ENCODE results near the gene ITIH4. TPM values are rescaled to one million over a fixed set of nuclear protein-coding genes. Genes with fewer than 3 reads are reported as not detected.
A peak's percentile ranks its signal among the peaks of the same experiment; 100 is the strongest.

ITIH4 gene
- total RNA-seq, 1 donor from 2014 or later, result 23.7 TPM

DNA sequence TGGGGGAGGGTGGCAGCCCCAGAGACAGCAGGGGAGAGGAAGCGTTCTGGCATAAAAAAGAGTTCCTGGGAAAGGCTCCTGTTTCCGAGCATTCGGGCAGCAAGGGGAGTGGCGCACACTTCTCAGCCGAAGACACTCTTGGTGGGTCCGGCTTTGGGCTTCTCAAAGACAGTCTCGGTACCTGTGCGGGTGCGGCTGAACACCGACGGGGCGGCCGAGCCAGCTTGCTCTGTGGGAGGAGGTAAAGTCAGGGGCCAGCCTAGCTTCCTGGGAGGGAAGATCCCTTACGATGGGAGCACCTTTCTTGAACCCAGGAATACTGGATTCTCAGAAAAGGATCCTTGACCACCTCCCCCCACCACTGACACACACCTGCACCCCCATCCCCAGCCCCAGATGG lies 2.7 kb upstream of the ITIH4 start:
- H3K9me3 ChIP-seq, result no peaks in the 10 kb centered on the region
- peaks cover 22% of the 10 kb centered on the region for H3K36me3 ChIP-seq
- intact Hi-C loops (cut with DNase I), result no loop called here
- no peaks in the 10 kb centered on the region for H3K4me1 ChIP-seq
- no peaks in the 10 kb centered on the region for H3K27me3 ChIP-seq (ENCODE audit: low read depth)
- no peak for ATAC-seq
- no peak for DNase-seq
- H3K27ac ChIP-seq, result no peak overlapping the region
- TF ChIP-seq, protein P1, sequence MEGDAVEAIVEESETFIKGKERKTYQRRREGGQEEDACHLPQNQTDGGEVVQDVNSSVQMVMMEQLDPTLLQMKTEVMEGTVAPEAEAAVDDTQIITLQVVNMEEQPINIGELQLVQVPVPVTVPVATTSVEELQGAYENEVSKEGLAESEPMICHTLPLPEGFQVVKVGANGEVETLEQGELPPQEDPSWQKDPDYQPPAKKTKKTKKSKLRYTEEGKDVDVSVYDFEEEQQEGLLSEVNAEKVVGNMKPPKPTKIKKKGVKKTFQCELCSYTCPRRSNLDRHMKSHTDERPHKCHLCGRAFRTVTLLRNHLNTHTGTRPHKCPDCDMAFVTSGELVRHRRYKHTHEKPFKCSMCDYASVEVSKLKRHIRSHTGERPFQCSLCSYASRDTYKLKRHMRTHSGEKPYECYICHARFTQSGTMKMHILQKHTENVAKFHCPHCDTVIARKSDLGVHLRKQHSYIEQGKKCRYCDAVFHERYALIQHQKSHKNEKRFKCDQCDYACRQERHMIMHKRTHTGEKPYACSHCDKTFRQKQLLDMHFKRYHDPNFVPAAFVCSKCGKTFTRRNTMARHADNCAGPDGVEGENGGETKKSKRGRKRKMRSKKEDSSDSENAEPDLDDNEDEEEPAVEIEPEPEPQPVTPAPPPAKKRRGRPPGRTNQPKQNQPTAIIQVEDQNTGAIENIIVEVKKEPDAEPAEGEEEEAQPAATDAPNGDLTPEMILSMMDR (IDR thresholded peaks at IDR 0.05), result no peak
- H3K4me3 ChIP-seq, result no peak overlapping the region

DNA sequence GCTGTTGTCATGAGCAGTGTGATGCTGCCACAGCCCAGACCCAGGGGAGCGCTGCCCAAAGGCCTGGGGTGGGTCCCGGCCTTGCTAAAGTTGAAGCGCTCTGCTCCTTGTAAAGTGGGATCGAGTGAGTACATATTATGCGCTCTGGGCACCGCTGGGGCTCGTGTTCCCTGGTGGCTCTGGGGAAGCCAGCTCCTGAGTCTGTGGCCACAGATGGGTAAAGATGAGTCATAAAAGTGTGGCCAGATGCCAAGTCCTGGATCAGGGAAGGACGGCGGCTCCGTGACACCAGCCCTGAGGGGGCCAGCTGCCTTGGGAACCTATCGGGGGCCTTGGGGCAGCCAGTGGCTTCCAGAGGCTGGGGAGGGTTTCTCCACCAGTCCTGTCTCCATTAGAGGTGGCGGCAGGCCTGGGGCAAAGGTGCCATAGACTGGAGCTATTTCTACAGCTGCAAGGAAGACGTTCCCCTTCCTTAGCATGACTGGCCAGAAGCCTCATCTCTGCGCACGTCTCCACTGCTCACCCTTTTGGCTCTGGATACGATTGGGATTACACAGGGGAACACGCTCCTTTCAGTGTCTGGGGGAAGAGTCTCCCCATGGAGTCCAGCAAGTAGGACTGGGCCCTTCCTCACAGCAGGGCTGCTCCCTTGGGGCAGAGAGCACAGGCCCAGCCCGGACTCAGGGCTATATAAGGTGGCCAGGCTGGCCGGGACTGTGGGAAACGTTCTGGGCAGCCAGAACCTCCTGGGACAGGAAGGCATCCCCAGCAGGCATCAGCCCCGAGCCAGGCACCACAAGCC lies 1.2 kb upstream of the ITIH4 start:
- Histone ChIP-seq H3K9me3 (no peaks in the 10 kb centered on the region), H3K4me1 (no peaks in the 10 kb centered on the region), H3K4me3 (no peak overlapping the region), H3K27ac (peak overlapping the region; percentile 18), H3K36me3 (peaks cover 9% of the 10 kb centered on the region), H3K27me3 (ENCODE audit: low read depth) (no peaks in the 10 kb centered on the region)
- peak; percentile 31 to 50 for ATAC-seq
- DNase-seq, result no peak
- TF ChIP-seq, protein P1 (IDR thresholded peaks at IDR 0.05), result no peak
- intact Hi-C loops (cut with DNase I), result no loop called here

DNA sequence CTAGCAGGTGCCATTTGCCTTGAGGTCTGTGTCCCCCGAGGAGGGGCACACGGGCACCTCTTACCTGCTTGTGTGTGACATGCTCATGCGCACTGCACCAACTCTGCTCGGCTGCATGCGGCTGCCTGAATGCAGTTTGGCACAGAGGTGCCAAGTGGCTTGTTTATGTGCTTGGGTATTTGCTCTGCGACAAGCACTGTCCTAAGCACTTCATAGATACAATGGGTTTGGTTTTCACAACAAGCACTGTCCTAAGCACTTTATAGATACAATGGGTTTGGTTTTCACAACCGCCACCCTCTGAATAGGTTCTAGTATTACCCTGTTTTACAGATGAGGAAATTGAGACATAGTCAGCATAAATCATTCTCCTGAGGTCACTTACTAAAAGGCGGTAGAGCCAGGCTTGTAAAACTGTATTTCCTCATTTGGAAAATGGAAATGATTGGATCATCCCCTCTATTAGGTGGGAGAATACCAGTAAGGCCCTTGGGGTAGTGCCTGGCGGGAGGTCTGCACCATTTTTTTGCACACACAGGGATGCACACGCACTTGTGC lies 487 bp downstream of the ITIH4 start:
- intact Hi-C loops (cut with DNase I), result no loop called here
- Histone ChIP-seq H3K36me3 (no peaks in the 10 kb centered on the region), H3K4me3 (no peak overlapping the region), H3K27me3 (ENCODE audit: low read depth) (no peaks in the 10 kb centered on the region), H3K4me1 (no peaks in the 10 kb centered on the region), H3K27ac (no peak overlapping the region), H3K9me3 (no peaks in the 10 kb centered on the region)
- DNase-seq (no peak), ATAC-seq (no peak)
- TF ChIP-seq, protein P1 (IDR thresholded peaks at IDR 0.05), result no peak

DNA sequence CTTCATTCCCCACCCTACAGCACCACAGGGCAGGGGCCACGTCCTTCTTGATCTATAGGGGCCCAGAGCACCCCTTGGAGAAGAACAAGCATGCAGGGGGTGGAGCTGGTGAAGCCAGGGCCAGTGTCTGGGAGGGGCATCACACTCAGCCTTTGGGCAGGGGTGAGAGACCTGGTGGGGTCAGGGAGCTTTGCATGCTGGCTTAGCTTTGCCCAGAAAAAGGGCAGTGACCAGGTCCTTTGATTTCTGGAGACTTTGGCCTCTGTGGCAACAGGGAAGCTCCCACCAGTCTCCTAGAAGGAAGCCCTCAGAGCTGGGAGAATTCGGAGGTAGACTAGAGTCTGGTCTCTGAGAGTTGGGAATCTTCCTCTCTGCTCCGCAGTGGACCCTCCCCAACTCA lies 990 bp downstream of the ITIH4 start:
- TF ChIP-seq, protein P1 (IDR thresholded peaks at IDR 0.05), result no peak
- Histone ChIP-seq H3K27ac (no peak overlapping the region), H3K36me3 (no peaks in the 10 kb centered on the region), H3K9me3 (no peaks in the 10 kb centered on the region), H3K27me3 (ENCODE audit: low read depth) (no peaks in the 10 kb centered on the region), H3K4me3 (no peak overlapping the region), H3K4me1 (no peaks in the 10 kb centered on the region)
- intact Hi-C loops (cut with DNase I), result no loop called here
- ATAC-seq, result no peak
- no peak for DNase-seq

DNA sequence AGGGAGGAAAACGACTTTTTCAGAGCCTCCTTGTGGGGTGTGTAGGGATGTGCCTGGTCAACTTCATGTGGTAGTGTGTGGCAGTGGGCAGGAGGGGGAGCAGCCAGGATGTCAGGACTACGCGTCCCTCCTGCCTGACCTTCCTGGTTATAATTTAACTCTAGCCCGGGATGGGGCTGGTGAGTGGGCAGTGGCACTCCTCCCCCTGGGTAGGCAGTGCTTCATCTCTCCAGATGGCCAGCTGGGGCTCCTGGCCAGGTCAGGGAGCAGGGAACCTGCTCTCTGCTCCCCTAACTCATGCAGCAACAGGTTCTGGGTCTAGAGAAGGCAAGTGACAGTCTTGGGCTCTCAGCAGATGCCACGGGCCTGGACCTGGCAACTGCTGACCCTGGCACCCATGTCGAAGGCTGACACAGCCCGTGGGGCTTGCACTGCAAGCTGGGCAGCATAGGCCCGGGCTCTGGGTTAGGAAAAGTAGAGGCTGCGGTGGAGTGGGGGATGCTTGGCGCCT lies 2.6 kb downstream of the ITIH4 start:
- Histone ChIP-seq H3K9me3 (no peaks in the 10 kb centered on the region), H3K27ac (no peak overlapping the region), H3K36me3 (peaks cover 14% of the 10 kb centered on the region), H3K27me3 (ENCODE audit: low read depth) (no peaks in the 10 kb centered on the region), H3K4me1 (no peaks in the 10 kb centered on the region), H3K4me3 (no peak overlapping the region)
- ATAC-seq, result no peak
- no peak for DNase-seq
- TF ChIP-seq, protein P1 (IDR thresholded peaks at IDR 0.05), result no peak
- intact Hi-C loops (cut with DNase I), result no loop called here
